ENCODE results near the gene ANKRD53.

Gene ANKRD53

GRCh38 chr2:70938586-70938950 lies 39.9 kb upstream of the ANKRD53 start:
- no peak for TF ChIP-seq CEBPB (IDR thresholded peaks at IDR 0.05)
- no peak for TF ChIP-seq RAD21 (IDR thresholded peaks at IDR 0.05; ENCODE audit: low read depth)
- no peak for TF ChIP-seq EP300 (IDR thresholded peaks at IDR 0.05; ENCODE audit: borderline replicate concordance)
- no peak for TF ChIP-seq NFIC (IDR thresholded peaks at IDR 0.05)
- TF ChIP-seq TEAD4 (IDR thresholded peaks at IDR 0.05): no peak
- TF ChIP-seq YY1 (IDR thresholded peaks at IDR 0.05; ENCODE audit: low read depth): no peak
- TF ChIP-seq EGR1 (IDR thresholded peaks at IDR 0.05): no peak
- no peak for TF ChIP-seq USF1 (IDR thresholded peaks at IDR 0.05)
- no peak for TF ChIP-seq TCF12 (IDR thresholded peaks at IDR 0.05; ENCODE audit: low read depth)
- no peak for TF ChIP-seq MAX (IDR thresholded peaks at IDR 0.05)
- no peak for TF ChIP-seq FOXM1 (IDR thresholded peaks at IDR 0.05; ENCODE audit: borderline replicate concordance, low read depth)
- no peak for TF ChIP-seq CREB1 (IDR thresholded peaks at IDR 0.05; ENCODE audit: low read depth)
- TF ChIP-seq TAF1 (IDR thresholded peaks at IDR 0.05; ENCODE audit: low read depth): no peak
- TF ChIP-seq REST (IDR thresholded peaks at IDR 0.05; ENCODE audit: low read depth): no peak
- TF ChIP-seq ZBTB7A (IDR thresholded peaks at IDR 0.05; ENCODE audit: low read depth): no peak

GRCh38 chr2:70939001-70939838 lies 39.2 kb upstream of the ANKRD53 start:
- no peak; the same call in 1 of the 2 replicates for TF ChIP-seq ZBTB7A (IDR thresholded peaks at IDR 0.05; ENCODE audit: low read depth)
- peak; percentile 56; the same call in 1 of the 2 replicates for TF ChIP-seq TCF12 (IDR thresholded peaks at IDR 0.05; ENCODE audit: low read depth)

- TF ChIP-seq USF1 (IDR thresholded peaks at IDR 0.05) (no peak), TEAD4 (IDR thresholded peaks at IDR 0.05) (no peak), NFIC (IDR thresholded peaks at IDR 0.05) (no peak), CREB1 (IDR thresholded peaks at IDR 0.05; ENCODE audit: low read depth) (no peak), YY1 (IDR thresholded peaks at IDR 0.05; ENCODE audit: low read depth) (no peak), FOXM1 (IDR thresholded peaks at IDR 0.05; ENCODE audit: borderline replicate concordance, low read depth) (no peak), RAD21 (IDR thresholded peaks at IDR 0.05; ENCODE audit: low read depth) (no peak)
These were observed 38.4 kb upstream of the ANKRD53 start for GRCh38 chr2:70939839-70940580.

GRCh38 chr2:70941186-70941585 lies 37.2 kb upstream of the ANKRD53 start:
- TF ChIP-seq TCF12 (IDR thresholded peaks at IDR 0.05; ENCODE audit: low read depth) (no peak), ZBTB7A (IDR thresholded peaks at IDR 0.05; ENCODE audit: low read depth) (no peak), FOXM1 (IDR thresholded peaks at IDR 0.05; ENCODE audit: borderline replicate concordance, low read depth) (no peak), MAX (IDR thresholded peaks at IDR 0.05) (no peak), USF1 (IDR thresholded peaks at IDR 0.05) (no peak), NFIC (IDR thresholded peaks at IDR 0.05) (no peak), RAD21 (IDR thresholded peaks at IDR 0.05; ENCODE audit: low read depth) (no peak), TEAD4 (IDR thresholded peaks at IDR 0.05) (no peak), EGR1 (IDR thresholded peaks at IDR 0.05) (no peak), CREB1 (IDR thresholded peaks at IDR 0.05; ENCODE audit: low read depth) (no peak), EP300 (IDR thresholded peaks at IDR 0.05; ENCODE audit: borderline replicate concordance) (no peak), REST (IDR thresholded peaks at IDR 0.05; ENCODE audit: low read depth) (no peak), YY1 (IDR thresholded peaks at IDR 0.05; ENCODE audit: low read depth) (no peak), CEBPB (IDR thresholded peaks at IDR 0.05) (no peak), TAF1 (IDR thresholded peaks at IDR 0.05; ENCODE audit: low read depth) (no peak)

DNA sequence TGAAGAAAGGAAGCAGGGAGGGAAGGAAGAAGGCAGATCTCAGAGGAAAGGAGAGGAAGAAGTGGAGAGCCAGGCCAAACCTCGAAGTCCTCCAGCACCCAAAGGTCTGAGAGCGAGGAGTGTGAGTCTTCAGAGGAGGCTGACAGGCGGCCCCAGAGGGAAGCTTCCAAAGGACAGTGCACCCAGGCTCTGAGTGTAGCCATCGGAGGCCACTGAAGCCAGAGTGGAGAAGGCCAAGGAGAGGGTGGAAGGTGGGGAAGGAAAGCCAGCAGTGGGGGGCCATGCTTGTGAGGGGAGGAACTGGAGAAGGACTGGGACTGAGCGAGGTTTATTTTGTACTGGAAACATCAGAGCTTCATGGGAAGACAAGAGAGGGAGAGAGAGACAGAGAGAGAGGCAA lies 36.7 kb upstream of the ANKRD53 start:
- no peak for TF ChIP-seq EP300 (IDR thresholded peaks at IDR 0.05; ENCODE audit: borderline replicate concordance)
- TF ChIP-seq CREB1 (IDR thresholded peaks at IDR 0.05; ENCODE audit: low read depth): no peak
- no peak for TF ChIP-seq USF1 (IDR thresholded peaks at IDR 0.05)
- no peak for TF ChIP-seq MAX (IDR thresholded peaks at IDR 0.05)
- no peak for TF ChIP-seq TEAD4 (IDR thresholded peaks at IDR 0.05)
- TF ChIP-seq EGR1 (IDR thresholded peaks at IDR 0.05): no peak
- TF ChIP-seq REST (IDR thresholded peaks at IDR 0.05; ENCODE audit: low read depth): no peak
- no peak for TF ChIP-seq TCF12 (IDR thresholded peaks at IDR 0.05; ENCODE audit: low read depth)
- TF ChIP-seq FOXM1 (IDR thresholded peaks at IDR 0.05; ENCODE audit: borderline replicate concordance, low read depth): no peak
- TF ChIP-seq TAF1 (IDR thresholded peaks at IDR 0.05; ENCODE audit: low read depth): no peak
- no peak for TF ChIP-seq CEBPB (IDR thresholded peaks at IDR 0.05)
- TF ChIP-seq RAD21 (IDR thresholded peaks at IDR 0.05; ENCODE audit: low read depth): no peak
- no peak for TF ChIP-seq ZBTB7A (IDR thresholded peaks at IDR 0.05; ENCODE audit: low read depth)
- no peak for TF ChIP-seq NFIC (IDR thresholded peaks at IDR 0.05)
- no peak for TF ChIP-seq YY1 (IDR thresholded peaks at IDR 0.05; ENCODE audit: low read depth)

Measured in Ishikawa (cell line).